ENCODE results near the gene LAMC1.

LAMC1 gene

GRCh38 chr1:183103577-183103976 is 80.4 kb downstream of the LAMC1 start:
- DNase-seq (ENCODE audit: low read depth in 3 of 3, low spot score in 1 of 3) = no peak

- no peak for DNase-seq (ENCODE audit: low read depth in 3 of 3, low spot score in 1 of 3)
Observed at GRCh38 chr1:183105449-183105848, 82.2 kb downstream of the LAMC1 start.

GRCh38 chr1:183106166-183106565 is 82.9 kb downstream of the LAMC1 start:
- DNase-seq (ENCODE audit: low read depth in 3 of 3, low spot score in 1 of 3) = no peak

- DNase-seq (ENCODE audit: low read depth in 3 of 3, low spot score in 1 of 3) = no peak
Observed at GRCh38 chr1:183106746-183107145, 83.5 kb downstream of the LAMC1 start.

GRCh38 chr1:183110326-183110880 is 87.2 kb downstream of the LAMC1 start:
- DNase-seq (ENCODE audit: low read depth in 3 of 3, low spot score in 1 of 3) = no peak

GRCh38 chr1:183114441-183114840 is 91.2 kb downstream of the LAMC1 start:
- no peak for DNase-seq (ENCODE audit: low read depth in 3 of 3, low spot score in 1 of 3)

- no peak for DNase-seq (ENCODE audit: low read depth in 3 of 3, low spot score in 1 of 3)
Observed at GRCh38 chr1:183116416-183116815, 93.2 kb downstream of the LAMC1 start.

- no peak for DNase-seq (ENCODE audit: low read depth in 3 of 3, low spot score in 1 of 3)
Observed at GRCh38 chr1:183121609-183122008, 98.4 kb downstream of the LAMC1 start.

GRCh38 chr1:183124259-183124658 is 101.0 kb downstream of the LAMC1 start:
- DNase-seq (ENCODE audit: low read depth in 3 of 3, low spot score in 1 of 3) = no peak

- no peak for DNase-seq (ENCODE audit: low read depth in 3 of 3, low spot score in 1 of 3)
Observed at GRCh38 chr1:183125279-183125999, 102.2 kb downstream of the LAMC1 start.

GRCh38 chr1:183126000-183126366 is 102.8 kb downstream of the LAMC1 start:
- no peak for DNase-seq (ENCODE audit: low read depth in 3 of 3, low spot score in 1 of 3)

GRCh38 chr1:183126528-183126927 is 103.3 kb downstream of the LAMC1 start:
- no peak for DNase-seq (ENCODE audit: low read depth in 3 of 3, low spot score in 1 of 3)

GRCh38 chr1:183129921-183130690 is 106.9 kb downstream of the LAMC1 start:
- DNase-seq (ENCODE audit: low read depth in 3 of 3, low spot score in 1 of 3) = no peak

GRCh38 chr1:183131166-183131565 is 107.9 kb downstream of the LAMC1 start:
- DNase-seq (ENCODE audit: low read depth in 3 of 3, low spot score in 1 of 3) = no peak

GRCh38 chr1:183135336-183135735 is 112.1 kb downstream of the LAMC1 start:
- DNase-seq (ENCODE audit: low read depth in 3 of 3, low spot score in 1 of 3) = no peak

- no peak for DNase-seq (ENCODE audit: low read depth in 3 of 3, low spot score in 1 of 3)
Observed at GRCh38 chr1:183137782-183138181, 114.6 kb downstream of the LAMC1 start.

GRCh38 chr1:183138301-183138700 is 115.1 kb downstream of the LAMC1 start:
- DNase-seq (ENCODE audit: low read depth in 3 of 3, low spot score in 1 of 3) = no peak

- DNase-seq (ENCODE audit: low read depth in 3 of 3, low spot score in 1 of 3) = no peak
Observed at GRCh38 chr1:183139281-183139942, 116.2 kb downstream of the LAMC1 start.

GRCh38 chr1:183140633-183141032 is 117.4 kb downstream of the LAMC1 start:
- DNase-seq (ENCODE audit: low read depth in 3 of 3, low spot score in 1 of 3) = no peak

- DNase-seq (ENCODE audit: low read depth in 3 of 3, low spot score in 1 of 3) = no peak
Observed at GRCh38 chr1:183142171-183142570, 119.0 kb downstream of the LAMC1 start.

- DNase-seq (ENCODE audit: low read depth in 3 of 3, low spot score in 1 of 3) = no peak
Observed at GRCh38 chr1:183143576-183144315, 120.5 kb downstream of the LAMC1 start.
